B cell (primary cell): ENCODE results near the gene HELT. TPM values are rescaled to one million over a fixed set of nuclear protein-coding genes. Genes with fewer than 3 reads are reported as not detected.
"Not testable (repeated sequence)": the region's sequence is repeated elsewhere in the genome, so short reads cannot be mapped to it uniquely, and the experiment has no call there.

Source experiments
- ATAC-seq: fragments of 200-7000 bp; cut with Tn5 transposase; one replicate; pipeline ENCODE4 v1.10.0; 2021; ENCODE audit warnings: low read depth, mild to moderate bottlenecking, moderate number of reproducible peaks, moderate library complexity
- CTCF ChIA-PET: fragments of 350-600 bp; sonication (Branson Sonifier 250); formaldehyde crosslinking; loops from one replicate; lab custom pipeline; 2021; ENCODE audit warnings: antibody characterized with exemption, inconsistent platforms; lab: Charles Lee
- POLR2A ChIA-PET: fragments of 350-600 bp; sonication (Branson Sonifier 250); formaldehyde crosslinking; loops from one replicate; lab custom pipeline; 2021; ENCODE audit warnings: antibody characterized with exemption; lab: Charles Lee
- DNase-seq: peaks from one replicate; pipeline ENCODE4 v3.0.0; 2013
- H2AFZ ChIP-seq: 2 replicates; pipeline ENCODE4 v1.6.1; 2012; ENCODE audit warnings: mild to moderate bottlenecking, low read depth, low read length; ENCODE audit not compliant: insufficient read depth, poor library complexity, severe bottlenecking
- H3K27ac ChIP-seq, 2 donors: 1 replicate in 1 of 2; 2 replicates in 1 of 2; pipeline ENCODE4 v1.5.1; 2012 to 2013; ENCODE audit warnings: low read length in 2 of 2, mild to moderate bottlenecking in 2 of 2, moderate library complexity in 1 of 2
- H3K27me3 ChIP-seq, 4 experiments: fragments of 200-600 bp in 1 of 4; sonication (generic) in 1 of 4; replicated peaks in 1 of 4; 1 replicate in 2 of 4; 2 replicates in 2 of 4; pipeline versions ENCODE4 v1.6.1 to v1.7.0; 2013 to 2016; ENCODE audit warnings: low read length in 3 of 4, mild to moderate bottlenecking in 2 of 4, mixed read lengths in 1 of 4, moderate library complexity in 1 of 4; ENCODE audit not compliant: insufficient read depth in 4 of 4, control insufficient read depth in 3 of 4; ENCODE audit errors: control extremely low read depth in 1 of 4
- H3K36me3 ChIP-seq, 2 experiments: replicated peaks in 1 of 2; 1 replicate in 1 of 2; 2 replicates in 1 of 2; pipeline versions ENCODE4 v1.6.1 to v1.7.1; 2013; ENCODE audit warnings: low read length in 1 of 2; ENCODE audit not compliant: insufficient read depth in 2 of 2, control insufficient read depth in 1 of 2; ENCODE audit errors: control extremely low read depth in 1 of 2, extremely low read depth in 1 of 2
- H3K4me1 ChIP-seq, 2 donors: fragments of 200-600 bp in 1 of 2; sonication (generic) in 1 of 2; 1 replicate in 1 of 2; 2 replicates in 1 of 2; pipeline versions ENCODE4 v1.5.1 to v1.6.1; 2013 to 2017; ENCODE audit warnings: low read length in 2 of 2; ENCODE audit not compliant: control insufficient read depth in 2 of 2, insufficient read depth in 2 of 2
- H3K4me2 ChIP-seq: replicated peaks from 2 replicates; pipeline ENCODE3; 2012; ENCODE audit warnings: mild to moderate bottlenecking, low read depth, low read length; ENCODE audit not compliant: poor library complexity, severe bottlenecking
- H3K4me3 ChIP-seq, 5 experiments: fragments of 200-600 bp in 1 of 5; sonication (generic) in 1 of 5; 1 replicate in 3 of 5; 2 replicates in 2 of 5; pipeline versions ENCODE4 v1.5.1 to v1.7.0; 2011 to 2016; ENCODE audit warnings: low read length in 4 of 5, mild to moderate bottlenecking in 4 of 5, low read depth in 2 of 5, control low read depth in 1 of 5, moderate library complexity in 1 of 5; ENCODE audit not compliant: insufficient read depth in 1 of 5; ENCODE audit errors: control extremely low read depth in 1 of 5, extremely low read depth in 1 of 5
- H3K79me2 ChIP-seq: fragments of 200-600 bp; sonication (generic); one replicate; pipeline ENCODE4 v1.6.0; 2016; ENCODE audit warnings: low read length; ENCODE audit not compliant: control insufficient read depth, insufficient read depth
- H3K9ac ChIP-seq: fragments of 200-600 bp; sonication (generic); 2 replicates; pipeline ENCODE4 v1.6.1; 2017; ENCODE audit warnings: mild to moderate bottlenecking, low read length, moderate library complexity
- H3K9me3 ChIP-seq, 3 donors: one replicate each; pipeline versions ENCODE4 v1.6.1 to v1.7.1; 2013; ENCODE audit warnings: low read length in 2 of 3; ENCODE audit not compliant: control insufficient read depth in 2 of 3, insufficient read depth in 1 of 3; ENCODE audit errors: control extremely low read depth in 1 of 3
- H4K20me1 ChIP-seq: 2 replicates; pipeline ENCODE4 v1.6.0; 2012; ENCODE audit warnings: mild to moderate bottlenecking, low read length; ENCODE audit not compliant: insufficient read depth, control insufficient read depth, poor library complexity, severe bottlenecking
- H3K27ac Mint-ChIP-seq: one replicate; pipeline ENCODE4 v1.8.0; 2021; ENCODE audit warnings: mixed read lengths
- H3K27me3 Mint-ChIP-seq: one replicate; pipeline ENCODE4 v1.8.0; 2021; ENCODE audit warnings: mixed read lengths
- H3K4me1 Mint-ChIP-seq: one replicate; pipeline ENCODE4 v1.8.0; 2021; ENCODE audit warnings: mixed read lengths
- H3K4me3 Mint-ChIP-seq: one replicate; pipeline ENCODE4 v1.8.0; 2021; ENCODE audit warnings: mixed read lengths
- H3K9me3 Mint-ChIP-seq: one replicate; pipeline ENCODE4 v1.8.0; 2022; ENCODE audit warnings: mixed read lengths; ENCODE audit not compliant: insufficient read depth
- EZH2 ChIP-seq: IDR thresholded peaks from 2 replicates; pipeline ENCODE4 v1.6.1; 2012; ENCODE audit warnings: borderline replicate concordance, low read depth, mild to moderate bottlenecking, moderate library complexity, low read length; ENCODE audit not compliant: insufficient read depth, poor library complexity, severe bottlenecking
- WGBS: methylation state at CpG from one replicate; pipeline ENCODE4 v1.1.5; 2013; ENCODE audit warnings: missing lambda C conversion rate; ENCODE audit not compliant: insufficient coverage; 5-methylcytosine and 5-hydroxymethylcytosine counted together
- intact Hi-C: fragments of 100-400 bp; cut with micrococcal nuclease; formaldehyde crosslinking; loops from one replicate; pipeline ENCODE4 v1.10.0; 2022
- polyA plus RNA-seq: library from polyadenylated mRNA; depleted of rRNA; stranded (reverse); fragments of >200 nt; gene quantifications from 2 replicates; pipeline ENCODE4 v1.2.3, GENCODE V29; 2012
- total RNA-seq, 2 donors: library from RNA; stranded (reverse); fragments of 120-200 nt in 1 of 2; gene quantifications; 1 replicate in 1 of 2; 2 replicates in 1 of 2; pipeline versions ENCODE4 v1.2.3 to v1.2.4, GENCODE V29; 2013 to 2022
- TF ChIP-seq, protein P1 (sequence below): fragments of 200-600 bp; IDR thresholded peaks from one replicate; pipeline ENCODE4 v1.8.0; 2022; ENCODE audit warnings: antibody characterized with exemption, mild to moderate bottlenecking

Gene HELT
- total and polyA plus RNA-seq, 2 donors (not counting 1 experiment from before 2014, with no cell fraction given), result not detected

DNA sequence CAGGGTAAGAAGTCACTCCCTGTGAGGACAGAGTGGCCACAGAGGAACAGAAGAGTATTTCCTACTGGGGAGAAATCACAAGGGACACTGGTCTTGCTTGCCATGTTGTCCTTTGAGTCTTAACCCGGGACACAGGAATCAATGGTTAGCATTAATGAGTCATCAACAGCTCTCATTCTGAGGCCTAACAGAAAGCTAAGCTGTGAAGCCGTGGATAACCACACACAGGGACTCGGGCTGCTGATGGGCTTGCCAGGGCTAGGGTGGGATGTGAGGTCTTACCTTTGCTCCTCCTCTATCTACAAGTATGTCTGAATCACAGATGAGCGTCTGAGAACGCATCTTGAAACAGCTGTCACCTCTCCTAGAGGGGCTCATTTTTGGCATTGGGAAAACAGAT is 22.2 kb downstream of the HELT start:
- Histone ChIP-seq H3K27me3 (peaks cover 0 to 3% (median 0%) of the 10 kb centered on the region in 4 experiments), H3K27ac (no peak overlapping the region), H2AFZ (no peak overlapping the region), H3K79me2 (no peaks in the 10 kb centered on the region), H3K36me3 (no peaks in the 10 kb centered on the region), H3K4me2 (no peak overlapping the region), H4K20me1 (no peaks in the 10 kb centered on the region), H3K9me3 (no peaks in the 10 kb centered on the region), H3K4me3 (no peak overlapping the region), H3K4me1 (peaks cover 0 to 5% of the 10 kb centered on the region in 2 donors), H3K9ac (no peak overlapping the region)
- intact Hi-C loops, result loop anchor here (2.0 kb wide), 1 partner anchor 54 kb away; no protein-coding TSS in a partner anchor
- Mint-ChIP-seq H3K27ac (no peak overlapping the region), H3K4me3 (no peak overlapping the region), H3K4me1 (peaks cover 5% of the 10 kb centered on the region), H3K27me3 (peaks cover 31% of the 10 kb centered on the region), H3K9me3 (no peaks in the 10 kb centered on the region)
- ChIA-PET CTCF (interaction anchor here (0.8 to 5.7 kb wide), 19 partner anchors 9 to 557 kb away, joined by 3 to 69 read pairs (median 5); partner anchors contain the start of gene SLC25A4), POLR2A (no interaction called here)
- WGBS, result 86% methylated on average over 4 of the region's 5 CpGs
- DNase-seq (no peak), ATAC-seq (no peak)
- TF ChIP-seq EZH2, result no peak
- TF ChIP-seq, protein P1, sequence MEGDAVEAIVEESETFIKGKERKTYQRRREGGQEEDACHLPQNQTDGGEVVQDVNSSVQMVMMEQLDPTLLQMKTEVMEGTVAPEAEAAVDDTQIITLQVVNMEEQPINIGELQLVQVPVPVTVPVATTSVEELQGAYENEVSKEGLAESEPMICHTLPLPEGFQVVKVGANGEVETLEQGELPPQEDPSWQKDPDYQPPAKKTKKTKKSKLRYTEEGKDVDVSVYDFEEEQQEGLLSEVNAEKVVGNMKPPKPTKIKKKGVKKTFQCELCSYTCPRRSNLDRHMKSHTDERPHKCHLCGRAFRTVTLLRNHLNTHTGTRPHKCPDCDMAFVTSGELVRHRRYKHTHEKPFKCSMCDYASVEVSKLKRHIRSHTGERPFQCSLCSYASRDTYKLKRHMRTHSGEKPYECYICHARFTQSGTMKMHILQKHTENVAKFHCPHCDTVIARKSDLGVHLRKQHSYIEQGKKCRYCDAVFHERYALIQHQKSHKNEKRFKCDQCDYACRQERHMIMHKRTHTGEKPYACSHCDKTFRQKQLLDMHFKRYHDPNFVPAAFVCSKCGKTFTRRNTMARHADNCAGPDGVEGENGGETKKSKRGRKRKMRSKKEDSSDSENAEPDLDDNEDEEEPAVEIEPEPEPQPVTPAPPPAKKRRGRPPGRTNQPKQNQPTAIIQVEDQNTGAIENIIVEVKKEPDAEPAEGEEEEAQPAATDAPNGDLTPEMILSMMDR, result no peak

DNA sequence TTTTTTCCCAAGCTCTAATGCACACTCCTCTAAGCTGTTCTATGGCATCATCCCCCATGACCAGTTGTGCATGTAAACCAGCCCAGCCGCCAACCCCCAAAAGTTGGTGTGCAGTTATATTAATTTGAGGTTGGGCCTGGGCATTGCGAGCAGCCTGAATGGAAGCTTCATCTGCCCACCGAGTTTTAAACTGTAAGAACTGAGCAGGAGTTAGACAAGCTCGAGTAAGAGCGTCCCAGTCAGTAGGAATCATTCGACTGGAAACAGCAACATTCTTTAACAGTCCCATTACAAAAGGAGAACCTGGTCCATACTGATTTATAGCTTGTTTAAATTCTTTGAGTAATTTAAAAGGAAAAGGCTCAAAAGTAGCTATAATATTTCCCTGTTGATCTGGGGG is 32.0 kb downstream of the HELT start:
- H3K27me3 ChIP-seq, H3K27ac Mint-ChIP-seq, H3K4me1 Mint-ChIP-seq, H3K9me3 Mint-ChIP-seq, intact Hi-C loops, DNase-seq, ATAC-seq, H3K4me2 ChIP-seq, H4K20me1 ChIP-seq, H3K4me3 ChIP-seq, H3K9me3 ChIP-seq, H3K79me2 ChIP-seq, H2AFZ ChIP-seq, H3K4me3 Mint-ChIP-seq, H3K9ac ChIP-seq, H3K4me1 ChIP-seq, POLR2A ChIA-PET, H3K36me3 ChIP-seq, H3K27ac ChIP-seq: not testable (repeated sequence)
- CTCF ChIA-PET, result interaction anchor here (2.4 kb wide), 1 partner anchor 9 kb away, joined by 17 read pairs; no protein-coding TSS in a partner anchor
- H3K27me3 Mint-ChIP-seq, result peaks cover 52% of the 10 kb centered on the region
- no CpG with 5 or more reads among the region's 6 CpGs for WGBS

GRCh38 chr4:185051283-185051682 is 33.0 kb downstream of the HELT start:
- H3K27me3 ChIP-seq, intact Hi-C loops, H3K4me3 ChIP-seq, H3K36me3 ChIP-seq, H3K27ac ChIP-seq, H3K9me3 ChIP-seq, H3K4me2 ChIP-seq, H3K9ac ChIP-seq, H3K4me1 Mint-ChIP-seq, H3K27ac Mint-ChIP-seq, H2AFZ ChIP-seq, H3K79me2 ChIP-seq, H3K4me3 Mint-ChIP-seq, H3K9me3 Mint-ChIP-seq, H3K4me1 ChIP-seq, DNase-seq, POLR2A ChIA-PET, H4K20me1 ChIP-seq, ATAC-seq: not testable (repeated sequence)
- CTCF ChIA-PET, result interaction anchor here (2.4 kb wide), 1 partner anchor 10 kb away, joined by 17 read pairs; no protein-coding TSS in a partner anchor
- H3K27me3 Mint-ChIP-seq, result peaks cover 50% of the 10 kb centered on the region
- whole genome bisulfite sequencing, result no CpG with 5 or more reads among the region's 5 CpGs
